CD8-positive, alpha-beta memory T cell (primary cell): ENCODE measurements around the gene FAM83C. TPM values are rescaled to one million over a fixed set of nuclear protein-coding genes. Genes with fewer than 3 reads are reported as not detected.

Source experiments
- CTCF ChIA-PET: fragments of 350-600 bp; sonication (Branson Sonifier 250); formaldehyde crosslinking; loops from one replicate; lab custom pipeline; 2021; ENCODE audit warnings: antibody characterized with exemption; lab: Charles Lee
- POLR2A ChIA-PET: fragments of 350-600 bp; sonication (Branson Sonifier 250); formaldehyde crosslinking; loops from one replicate; lab custom pipeline; 2021; ENCODE audit warnings: antibody characterized with exemption; lab: Charles Lee
- DNase-seq, 5 donors: peaks; one replicate each; pipeline versions ENCODE4 v3.0.0 to v3.0.0-alpha.2; 2020 to 2022; ENCODE audit warnings: mixed read lengths in 1 of 5
- H3K27ac ChIP-seq: one replicate; pipeline ENCODE4 v1.7.0; 2013; ENCODE audit warnings: low read depth, mild to moderate bottlenecking, low read length, moderate library complexity
- H3K27me3 ChIP-seq: 2 replicates; pipeline ENCODE4 v1.7.0; 2013; ENCODE audit warnings: low read length, mild to moderate bottlenecking; ENCODE audit not compliant: insufficient read depth, poor library complexity, severe bottlenecking
- H3K36me3 ChIP-seq: 2 replicates; pipeline ENCODE4 v1.7.0; 2013; ENCODE audit warnings: mild to moderate bottlenecking, low read length, moderate library complexity; ENCODE audit not compliant: insufficient read depth
- H3K4me1 ChIP-seq: 2 replicates; pipeline ENCODE4 v1.7.0; 2013; ENCODE audit warnings: mild to moderate bottlenecking, low read length, moderate library complexity; ENCODE audit not compliant: insufficient read depth
- H3K4me3 ChIP-seq: 2 replicates; pipeline ENCODE4 v1.7.0; 2013; ENCODE audit warnings: mild to moderate bottlenecking, low read length
- H3K9me3 ChIP-seq: 2 replicates; pipeline ENCODE4 v1.7.0; 2013; ENCODE audit warnings: mild to moderate bottlenecking, low read length
- H3K27ac Mint-ChIP-seq, 8 donors: one replicate each; pipeline ENCODE4 v1.8.0; 2020 to 2021; ENCODE audit warnings: mixed read lengths in 8 of 8, mild to moderate bottlenecking in 6 of 8, inconsistent platforms in 3 of 8, moderate library complexity in 3 of 8
- H3K27me3 Mint-ChIP-seq, 2 donors: one replicate each; pipeline ENCODE4 v1.8.0; 2020 to 2021; ENCODE audit warnings: mixed read lengths in 2 of 2, mild to moderate bottlenecking in 1 of 2, moderate library complexity in 1 of 2
- H3K36me3 Mint-ChIP-seq, 3 donors: one replicate each; pipeline ENCODE4 v1.8.0; 2020 to 2021; ENCODE audit warnings: mixed read lengths in 3 of 3, inconsistent platforms in 1 of 3, mild to moderate bottlenecking in 1 of 3
- H3K4me1 Mint-ChIP-seq, 3 donors: one replicate each; pipeline ENCODE4 v1.8.0; 2020 to 2021; ENCODE audit warnings: mixed read lengths in 3 of 3, inconsistent platforms in 1 of 3, mild to moderate bottlenecking in 1 of 3
- H3K4me3 Mint-ChIP-seq, 7 donors: one replicate each; pipeline ENCODE4 v1.8.0; 2020 to 2021; ENCODE audit warnings: mixed read lengths in 7 of 7, mild to moderate bottlenecking in 6 of 7, moderate library complexity in 4 of 7, inconsistent platforms in 2 of 7
- H3K9me3 Mint-ChIP-seq, 5 donors: one replicate each; pipeline ENCODE4 v1.8.0; 2020 to 2022; ENCODE audit warnings: mixed read lengths in 5 of 5, mild to moderate bottlenecking in 3 of 5, moderate library complexity in 2 of 5, inconsistent platforms in 1 of 5
- polyA plus RNA-seq: library from polyadenylated mRNA; unstranded; fragments of 300-500 nt; fragmentation: Illumina TruSeq; gene quantifications from one replicate; pipeline ENCODE4 v1.2.3, GENCODE V29; 2021
- total RNA-seq, 2 experiments: library from RNA; stranded (reverse); gene quantifications; one replicate each; pipeline ENCODE4 v1.2.3, GENCODE V29; 2021

The FAM83C gene
- total and polyA plus RNA-seq, 3 experiments from 2014 or later, result not detected

DNA sequence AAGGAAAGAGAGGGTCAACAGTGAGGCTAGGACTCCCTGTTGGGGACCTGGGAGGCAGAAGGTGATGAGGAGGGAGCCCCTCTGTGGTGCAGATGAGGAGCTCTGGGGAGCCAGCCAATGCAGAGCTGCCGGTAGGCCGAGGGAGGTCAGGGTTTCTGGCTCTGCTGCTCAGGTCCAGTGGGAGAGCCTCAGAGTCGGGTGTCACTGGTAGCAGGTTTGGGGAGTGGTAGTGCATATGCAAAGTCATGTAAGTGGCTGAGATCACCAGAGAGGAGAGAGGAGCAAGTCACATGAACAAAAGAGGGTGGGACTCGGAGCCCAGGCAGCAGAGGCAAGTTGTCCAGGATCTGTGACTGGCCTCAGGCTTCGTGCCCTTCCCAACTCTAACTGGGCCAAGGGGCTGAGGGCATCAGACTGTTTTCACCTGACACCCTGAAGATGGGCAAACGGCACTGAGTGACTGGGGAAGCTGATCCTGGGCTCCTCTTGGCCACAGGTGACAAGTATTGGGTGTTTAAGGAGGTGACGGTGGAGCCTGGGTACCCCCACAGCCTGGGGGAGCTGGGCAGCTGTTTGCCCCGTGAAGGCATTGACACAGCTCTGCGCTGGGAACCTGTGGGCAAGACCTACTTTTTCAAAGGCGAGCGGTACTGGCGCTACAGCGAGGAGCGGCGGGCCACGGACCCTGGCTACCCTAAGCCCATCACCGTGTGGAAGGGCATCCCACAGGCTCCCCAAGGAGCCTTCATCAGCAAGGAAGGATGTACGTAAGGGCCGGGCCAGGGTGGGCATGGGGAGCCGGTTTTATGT, 20.9 kb downstream of the FAM83C start:
- Mint-ChIP-seq H3K4me3 (peak overlapping the region in 1 of 7 donors; percentile 37), H3K4me1 (peaks cover 13 to 31% (median 18%) of the 10 kb centered on the region in 3 donors), H3K9me3 (no peaks in the 10 kb centered on the region), H3K36me3 (peaks cover 9 to 65% (median 18%) of the 10 kb centered on the region in 3 donors), H3K27ac (peak overlapping the region in 6 of 8 donors; percentile 38 to 68 (median 56)), H3K27me3 (no peaks in the 10 kb centered on the region)
- no peak overlapping the region for H3K27ac ChIP-seq
- peaks cover 4% of the 10 kb centered on the region for H3K36me3 ChIP-seq
- DNase-seq, result no peak
- peaks cover 5% of the 10 kb centered on the region for H3K4me1 ChIP-seq
- POLR2A ChIA-PET, result no interaction called here
- CTCF ChIA-PET, result interaction anchor here (1.1 to 1.9 kb wide), 2 partner anchors 14 to 175 kb away, joined by 3 to 4 read pairs; partner anchors contain the start of gene EIF6
- H3K27me3 ChIP-seq, result no peaks in the 10 kb centered on the region
- H3K9me3 ChIP-seq, result no peaks in the 10 kb centered on the region
- H3K4me3 ChIP-seq, result no peak overlapping the region

- Histone ChIP-seq H3K4me1 (no peaks in the 10 kb centered on the region), H3K36me3 (peaks cover 4% of the 10 kb centered on the region), H3K27ac (no peak overlapping the region), H3K4me3 (no peak overlapping the region), H3K27me3 (no peaks in the 10 kb centered on the region), H3K9me3 (no peaks in the 10 kb centered on the region)
- no peak for DNase-seq
- Mint-ChIP-seq H3K4me1 (peaks cover 5 to 22% (median 16%) of the 10 kb centered on the region in 3 donors), H3K36me3 (peaks cover 9 to 65% (median 18%) of the 10 kb centered on the region in 3 donors), H3K27me3 (no peaks in the 10 kb centered on the region), H3K27ac (peak overlapping the region in 5 of 8 donors; percentile 11 to 68 (median 51)), H3K9me3 (no peaks in the 10 kb centered on the region), H3K4me3 (peak overlapping the region in 1 of 7 donors; percentile 37)
- POLR2A ChIA-PET, result no interaction called here
- CTCF ChIA-PET, result interaction anchor here (0.6 to 2.9 kb wide), 5 partner anchors 8 to 126 kb away, joined by 3 to 18 read pairs (median 3); partner anchors contain the start of genes EDEM2 and MMP24OS
These were observed 22.0 kb downstream of the FAM83C start for GRCh38 chr20:35270021-35270902.

DNA sequence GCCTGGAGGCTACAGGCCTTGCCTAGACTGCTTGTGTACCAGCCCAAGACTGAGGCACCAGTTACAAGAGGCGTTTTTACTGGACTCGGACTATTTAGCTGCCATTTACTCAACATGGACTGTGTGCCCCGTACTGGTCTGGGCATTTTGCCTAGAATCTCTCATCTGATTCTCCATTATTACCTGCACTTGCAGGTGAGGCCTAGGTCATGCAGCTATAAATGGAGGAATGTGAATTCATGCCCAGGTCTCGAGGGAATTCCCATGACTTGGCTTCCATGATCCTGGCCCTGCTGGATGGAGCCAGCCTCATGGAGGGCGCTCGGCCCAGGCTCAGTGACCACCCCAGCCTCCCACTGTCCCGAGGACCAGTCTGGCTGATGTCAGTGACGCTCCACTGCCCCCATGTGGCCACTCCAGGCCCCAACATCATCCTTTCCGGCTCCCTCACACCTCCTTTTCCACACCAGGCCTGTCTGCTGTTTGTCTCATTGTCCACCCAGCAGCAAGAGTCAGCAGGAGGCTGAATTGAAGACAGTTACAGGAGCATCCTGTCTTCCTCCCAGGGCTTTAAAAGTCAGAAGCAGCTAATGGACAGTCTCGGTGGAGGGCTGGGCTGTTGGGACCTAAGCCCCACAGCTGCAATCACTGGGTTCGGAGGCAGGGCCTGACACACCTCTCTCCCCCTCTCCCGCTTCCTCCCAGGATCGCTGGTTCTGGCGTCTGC, 23.0 kb downstream of the FAM83C start:
- Histone ChIP-seq H3K9me3 (no peaks in the 10 kb centered on the region), H3K4me1 (no peaks in the 10 kb centered on the region), H3K36me3 (peaks cover 4% of the 10 kb centered on the region), H3K4me3 (no peak overlapping the region), H3K27ac (no peak overlapping the region), H3K27me3 (no peaks in the 10 kb centered on the region)
- peak overlapping the region in 7 of 8 donors; percentile 12 to 93 (median 57) for H3K27ac Mint-ChIP-seq
- peak; percentile 22 to 64 (median 35) for DNase-seq
- peaks cover 9 to 65% (median 18%) of the 10 kb centered on the region in 3 donors for H3K36me3 Mint-ChIP-seq
- no peaks in the 10 kb centered on the region for H3K27me3 Mint-ChIP-seq
- CTCF ChIA-PET, result interaction anchor here (0.6 to 2.9 kb wide), 13 partner anchors 9 to 173 kb away, joined by 3 to 18 read pairs (median 3); partner anchors contain the start of genes EDEM2 and MMP24OS
- H3K4me3 Mint-ChIP-seq, result peak overlapping the region in 1 of 7 donors; percentile 14
- POLR2A ChIA-PET, result interaction anchor here (0.6 kb wide), 1 partner anchor 9 kb away, joined by 3 read pairs; the partner anchor contains the start of gene MMP24OS
- no peaks in the 10 kb centered on the region for H3K9me3 Mint-ChIP-seq
- peaks cover 5 to 20% (median 19%) of the 10 kb centered on the region in 3 donors for H3K4me1 Mint-ChIP-seq

- no peaks in the 10 kb centered on the region for H3K9me3 Mint-ChIP-seq
- Histone ChIP-seq H3K27ac (no peak overlapping the region), H3K4me3 (no peak overlapping the region), H3K4me1 (no peaks in the 10 kb centered on the region), H3K36me3 (peaks cover 4% of the 10 kb centered on the region), H3K9me3 (no peaks in the 10 kb centered on the region), H3K27me3 (no peaks in the 10 kb centered on the region)
- peaks cover 9 to 26% (median 18%) of the 10 kb centered on the region in 3 donors for H3K4me1 Mint-ChIP-seq
- H3K27ac Mint-ChIP-seq, result peak overlapping the region in 2 of 8 donors; percentile 57 to 87
- H3K4me3 Mint-ChIP-seq, result no peak overlapping the region
- peaks cover 9 to 70% (median 23%) of the 10 kb centered on the region in 3 donors for H3K36me3 Mint-ChIP-seq
- ChIA-PET POLR2A (interaction anchor here (0.9 kb wide), 1 partner anchor 15 kb away, joined by 3 read pairs; no protein-coding TSS in a partner anchor), CTCF (interaction anchor here (1.0 to 2.1 kb wide), 2 partner anchors 37 to 171 kb away, joined by 4 to 8 read pairs; no protein-coding TSS in a partner anchor)
- no peak for DNase-seq
- H3K27me3 Mint-ChIP-seq, result no peaks in the 10 kb centered on the region
These were observed 25.1 kb downstream of the FAM83C start for GRCh38 chr20:35267092-35267491.

- Mint-ChIP-seq H3K27me3 (no peaks in the 10 kb centered on the region), H3K4me3 (no peak overlapping the region), H3K27ac (peak overlapping the region in 1 of 8 donors; percentile 14), H3K4me1 (peaks cover 9 to 22% (median 13%) of the 10 kb centered on the region in 3 donors), H3K36me3 (peaks cover 9 to 55% (median 20%) of the 10 kb centered on the region in 3 donors), H3K9me3 (no peaks in the 10 kb centered on the region)
- no peaks in the 10 kb centered on the region for H3K4me1 ChIP-seq
- DNase-seq, result no peak
- ChIA-PET CTCF (interaction anchor here (1.1 to 2.3 kb wide), 3 partner anchors 12 to 169 kb away, joined by 3 to 8 read pairs (median 3); no protein-coding TSS in a partner anchor), POLR2A (interaction anchor here (0.6 to 1.1 kb wide), 3 partner anchors 13 to 23 kb away, joined by 3 to 9 read pairs (median 3); partner anchors contain the start of genes EIF6 and MMP24OS)
- H3K27ac ChIP-seq, result no peak overlapping the region
- no peaks in the 10 kb centered on the region for H3K9me3 ChIP-seq
- H3K36me3 ChIP-seq, result peaks cover 4% of the 10 kb centered on the region
- H3K27me3 ChIP-seq, result no peaks in the 10 kb centered on the region
- no peak overlapping the region for H3K4me3 ChIP-seq
These were observed 27.5 kb downstream of the FAM83C start for GRCh38 chr20:35264755-35265154.

DNA sequence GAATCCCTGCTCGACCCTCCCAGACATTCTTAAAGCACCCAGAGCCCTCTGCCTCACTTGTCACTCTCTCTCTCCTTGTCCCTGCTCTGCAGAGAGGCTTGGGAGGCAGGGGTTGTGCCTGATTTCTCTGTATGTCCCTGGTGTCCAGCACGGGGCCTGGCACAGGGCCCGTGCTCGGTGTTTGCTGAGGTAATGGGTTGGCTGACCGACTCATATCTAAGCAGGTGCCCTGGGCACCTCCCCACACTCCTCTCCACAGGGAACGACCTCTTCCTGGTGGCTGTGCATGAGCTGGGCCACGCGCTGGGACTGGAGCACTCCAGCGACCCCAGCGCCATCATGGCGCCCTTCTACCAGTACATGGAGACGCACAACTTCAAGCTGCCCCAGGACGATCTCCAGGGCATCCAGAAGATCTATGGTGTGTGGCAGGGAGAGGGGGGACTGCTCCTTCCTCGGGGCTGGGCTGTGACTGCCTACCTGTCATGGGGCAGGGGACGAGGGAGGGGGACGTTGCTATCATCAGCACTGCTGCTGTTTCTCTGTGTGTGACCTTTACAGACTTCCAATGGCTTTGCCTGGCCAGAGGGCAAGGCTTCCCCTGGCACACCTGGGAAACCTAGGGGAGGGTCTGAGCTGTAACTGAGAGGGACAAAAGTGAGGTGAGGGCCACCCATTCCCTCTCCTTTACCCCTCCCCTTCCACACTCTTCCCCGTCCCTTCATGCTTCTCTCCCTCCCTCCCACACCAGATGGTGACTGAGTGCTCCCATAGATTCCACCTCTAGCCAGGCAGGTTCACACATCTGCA, 28.5 kb downstream of the FAM83C start:
- Mint-ChIP-seq H3K27ac (peak overlapping the region in 3 of 8 donors; percentile 7 to 52 (median 42)), H3K4me3 (no peak overlapping the region), H3K9me3 (no peaks in the 10 kb centered on the region), H3K36me3 (peaks cover 9 to 53% (median 16%) of the 10 kb centered on the region in 3 donors), H3K27me3 (no peaks in the 10 kb centered on the region), H3K4me1 (peaks cover 4 to 16% (median 9%) of the 10 kb centered on the region in 3 donors)
- ChIA-PET CTCF (interaction anchor here (1.1 to 2.3 kb wide), 3 partner anchors 13 to 168 kb away, joined by 3 to 8 read pairs (median 3); no protein-coding TSS in a partner anchor), POLR2A (interaction anchor here (1.1 kb wide), 1 partner anchor 20 kb away, joined by 3 read pairs; the partner anchor contains the start of gene EIF6)
- DNase-seq, result no peak
- H3K27me3 ChIP-seq, result no peaks in the 10 kb centered on the region
- H3K4me1 ChIP-seq, result no peaks in the 10 kb centered on the region
- H3K27ac ChIP-seq, result no peak overlapping the region
- no peak overlapping the region for H3K4me3 ChIP-seq
- peaks cover 4% of the 10 kb centered on the region for H3K36me3 ChIP-seq
- no peaks in the 10 kb centered on the region for H3K9me3 ChIP-seq
